Measurements from ENCODE around the gene SPECC1L.

GRCh38 chr22:24455751-24456426 lies 185.3 kb downstream of the SPECC1L start:
- no peak for TF ChIP-seq CTCF (IDR thresholded peaks at IDR 0.05 in 8 of 11, conservative IDR thresholded peaks at IDR 0.05 in 3 of 11)
- TF ChIP-seq POLR2A (IDR thresholded peaks at IDR 0.05) = no peak
